GM04503 (cell line): ENCODE measurements around the gene SNX33.
"Not testable (repeated sequence)": the region's sequence is repeated elsewhere in the genome, so short reads cannot be mapped to it uniquely, and the experiment has no call there.

ENCODE experiments used
- DNase-seq: peaks from one replicate; pipeline ENCODE4 v3.0.0-alpha.2; 2012; ENCODE audit warnings: low read depth

SNX33 gene

DNA sequence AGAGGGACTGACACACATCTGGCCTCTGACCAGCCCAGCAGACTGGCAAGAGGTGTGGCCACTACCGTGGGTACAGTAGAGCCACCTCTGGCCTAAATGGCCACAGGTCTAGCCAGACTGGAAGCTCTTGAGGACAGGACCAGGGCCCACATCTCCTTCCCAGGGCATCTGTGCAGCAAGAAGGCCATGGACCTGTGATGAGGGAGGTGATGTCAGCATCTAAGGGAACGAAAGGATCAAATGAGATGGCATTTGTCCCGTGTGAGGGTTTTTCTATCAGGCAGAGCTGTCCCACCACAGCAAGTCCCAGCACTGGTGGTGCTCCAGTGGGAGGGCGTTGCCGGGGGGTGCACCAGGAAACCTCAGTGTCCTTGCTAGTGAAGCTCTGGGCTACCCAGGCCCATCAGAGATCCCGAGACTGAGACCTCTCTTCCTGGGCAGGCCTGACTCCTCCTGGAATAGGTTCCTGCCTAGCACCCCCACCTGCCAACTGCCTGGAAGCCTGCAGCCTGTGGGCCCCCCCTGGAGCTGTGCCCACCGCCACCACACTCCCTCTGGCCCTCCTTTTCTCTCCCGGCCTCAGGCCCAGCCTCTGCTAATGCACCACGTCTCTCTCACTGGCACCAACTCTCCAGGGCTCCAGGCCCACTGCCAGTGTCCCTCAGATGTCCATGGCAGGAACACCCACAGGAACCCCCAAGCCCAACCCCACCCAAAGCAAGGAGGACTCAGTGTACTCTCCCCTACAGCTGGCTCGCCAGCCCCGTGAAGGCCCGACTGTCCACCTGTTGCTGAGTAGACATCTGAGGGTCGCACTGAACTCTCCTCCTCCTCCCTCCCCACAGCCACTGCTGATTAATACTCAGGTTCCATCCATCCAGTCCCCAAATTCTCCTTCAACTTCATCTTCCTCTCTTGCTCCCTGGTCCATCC is 53.6 kb downstream of the SNX33 start:
- not testable (repeated sequence) for DNase-seq

DNA sequence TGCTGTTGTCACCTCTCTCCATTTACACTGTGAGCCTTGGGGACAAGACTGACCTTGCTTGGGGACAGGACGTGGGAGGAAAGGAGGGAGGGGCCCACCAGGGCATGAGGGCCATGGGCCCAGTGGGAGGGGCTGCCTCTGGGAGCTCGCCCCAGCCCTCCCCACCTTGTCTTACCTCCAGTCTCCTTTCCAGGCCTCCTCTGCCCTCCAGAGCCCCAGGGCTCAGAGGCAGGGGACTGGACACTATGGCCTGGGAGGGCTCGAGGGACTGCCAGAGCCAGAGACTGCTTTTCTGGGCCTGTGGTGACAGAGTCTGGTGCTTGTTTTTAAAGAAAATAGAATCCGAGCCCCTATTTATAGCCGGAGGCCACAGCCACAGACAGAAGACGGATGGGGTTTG is 54.7 kb downstream of the SNX33 start:
- no peak for DNase-seq

DNA sequence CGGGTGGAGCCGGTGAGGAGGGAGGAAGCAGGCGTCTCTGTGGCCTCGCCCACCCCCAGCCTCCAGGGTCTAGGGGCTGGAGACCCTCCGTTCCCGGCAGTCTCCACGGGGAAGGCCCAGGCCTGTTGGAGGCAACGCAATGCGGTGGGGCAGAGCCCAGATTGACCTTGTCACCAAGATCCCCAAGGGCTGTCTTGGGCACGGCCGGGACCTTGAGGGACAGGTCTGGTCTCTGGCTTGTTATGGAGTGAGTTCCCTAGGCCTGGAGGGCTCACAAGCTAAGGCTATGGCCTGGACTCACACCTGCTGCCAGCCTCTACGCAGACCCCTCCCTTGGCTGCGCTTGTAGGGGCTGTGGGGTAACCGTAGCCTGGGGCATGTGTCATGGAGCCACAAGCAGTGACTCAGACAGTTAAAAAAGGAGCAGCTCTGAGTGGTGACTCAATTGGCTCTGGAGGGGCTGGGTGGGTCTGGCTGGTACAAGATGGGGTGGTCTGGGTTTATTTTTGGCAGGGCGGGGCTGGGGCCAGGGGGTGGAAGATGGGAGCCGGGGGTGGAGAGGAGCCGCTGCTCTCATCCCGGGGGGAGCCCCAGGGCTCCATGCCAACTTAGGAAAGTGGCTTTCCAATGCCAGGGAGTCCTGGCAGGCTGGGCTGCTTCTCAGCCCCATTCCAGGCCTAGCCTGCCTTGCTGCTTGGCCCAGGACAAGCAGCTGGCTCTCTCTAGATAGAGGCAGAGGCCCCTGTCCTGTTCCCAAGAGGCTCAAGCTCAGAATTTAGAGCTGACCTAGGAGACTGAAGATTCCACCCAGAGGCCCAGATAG is 55.9 kb downstream of the SNX33 start:
- DNase-seq: not testable (repeated sequence)

DNA sequence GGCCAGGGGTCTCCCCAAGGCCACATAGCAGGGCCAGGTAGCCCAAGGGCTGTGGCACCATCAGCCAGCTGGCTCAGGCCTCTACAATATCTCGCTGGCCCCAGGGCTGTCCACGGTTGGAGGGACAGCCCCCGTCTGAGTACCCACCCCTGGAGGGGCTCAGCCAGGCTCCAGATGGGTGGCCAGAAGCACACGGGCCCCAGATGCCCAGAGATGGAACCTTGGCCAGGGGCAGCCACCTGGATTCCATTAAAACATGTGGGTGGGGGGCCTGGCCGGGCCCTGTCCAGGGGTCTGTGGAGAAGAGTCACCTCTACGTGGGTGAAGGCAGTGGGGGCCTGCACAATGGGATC is 56.5 kb downstream of the SNX33 start:
- no peak for DNase-seq

DNA sequence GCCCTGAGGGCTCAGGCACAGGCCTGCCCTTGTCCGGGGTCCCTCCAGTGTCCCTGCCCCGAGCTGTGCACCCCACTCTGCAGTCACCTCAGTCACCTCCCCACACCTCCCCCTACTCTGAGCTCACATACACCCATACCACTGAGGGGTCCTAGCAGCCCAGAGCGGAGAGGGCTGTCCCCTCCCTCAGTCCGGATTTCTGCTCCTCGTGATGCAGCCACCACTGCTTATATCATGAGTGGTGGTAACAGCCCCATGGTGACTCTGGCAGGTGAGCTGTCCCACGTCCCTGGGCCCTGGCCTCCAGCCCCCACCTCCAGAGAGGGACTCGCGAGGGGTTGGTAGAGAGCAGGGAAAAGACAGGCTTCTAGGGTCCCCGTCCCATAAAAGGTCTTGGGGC is 56.9 kb downstream of the SNX33 start:
- no peak for DNase-seq

DNA sequence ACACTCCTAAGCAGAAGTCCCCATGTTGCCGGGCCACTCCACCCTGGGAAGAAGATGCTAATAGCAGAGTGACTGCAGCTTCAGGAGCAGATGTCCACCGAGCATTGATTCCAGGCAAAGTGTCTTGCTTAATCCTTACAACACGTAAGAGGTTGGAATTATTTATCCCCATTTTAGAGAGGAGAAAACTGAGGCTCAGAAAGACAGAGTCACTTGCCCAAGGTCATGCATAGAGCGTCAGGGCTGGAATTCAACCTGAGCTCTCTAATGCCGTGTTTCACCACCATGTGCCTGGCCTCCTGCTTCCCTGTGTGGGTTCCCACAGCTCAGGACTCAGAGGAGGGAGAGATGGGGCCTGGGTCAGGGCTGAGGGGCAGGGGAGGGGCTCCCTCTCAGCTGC is 57.7 kb downstream of the SNX33 start:
- DNase-seq: not testable (repeated sequence)

DNA sequence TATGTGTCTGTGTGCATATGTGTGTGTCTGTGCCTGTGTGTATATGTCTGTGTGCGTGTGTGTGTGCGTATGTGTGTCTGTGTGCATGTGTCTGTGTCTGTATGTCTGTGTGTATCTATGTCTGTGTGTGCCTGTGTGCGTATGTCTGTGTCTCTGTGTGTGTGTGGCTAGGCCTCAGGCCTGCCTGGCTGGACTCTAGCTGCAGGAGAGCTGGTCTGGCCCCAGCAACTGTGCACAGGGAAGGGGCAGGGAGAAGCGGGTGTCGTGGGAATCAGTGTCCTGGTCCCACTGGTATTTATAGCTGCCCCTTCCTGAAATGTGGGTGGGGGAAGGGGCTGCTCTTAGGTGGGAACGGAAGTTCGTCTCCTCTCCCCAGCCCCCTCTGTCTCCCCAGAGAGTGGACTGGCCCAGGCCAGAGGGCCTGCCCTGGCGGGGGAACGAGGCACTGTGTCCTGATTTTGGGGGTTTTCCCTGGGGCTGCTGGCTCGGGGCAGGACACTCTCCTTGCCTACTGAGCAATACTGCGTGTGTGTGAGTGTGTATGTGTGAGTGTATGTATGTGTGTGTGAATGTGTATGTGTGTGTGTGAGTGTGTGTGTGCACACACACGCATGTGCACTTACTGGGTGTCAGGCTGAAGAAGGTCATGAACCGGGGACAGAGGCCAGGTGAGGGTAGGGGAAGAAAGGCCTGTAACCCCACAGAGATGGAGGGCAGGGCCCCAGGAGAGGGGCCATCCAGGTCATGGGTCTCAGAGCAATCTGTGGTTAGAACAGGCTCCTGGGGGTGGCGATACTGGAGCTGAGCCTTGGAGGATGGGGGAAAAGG is 58.4 kb downstream of the SNX33 start:
- no peak for DNase-seq

DNA sequence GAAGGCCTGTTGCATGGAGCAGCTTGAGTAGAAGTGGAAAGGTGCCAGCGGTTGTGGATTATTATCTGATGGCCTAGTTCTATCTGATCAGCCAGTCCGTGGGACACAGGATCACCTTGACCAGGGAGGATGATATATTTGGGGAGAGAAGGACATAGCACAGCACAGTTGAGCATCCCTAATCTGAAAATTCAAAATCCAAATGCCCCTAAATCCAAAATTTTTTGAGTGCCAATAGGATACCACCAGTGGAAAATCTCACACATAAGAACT is 58.9 kb downstream of the SNX33 start:
- no peak for DNase-seq

DNA sequence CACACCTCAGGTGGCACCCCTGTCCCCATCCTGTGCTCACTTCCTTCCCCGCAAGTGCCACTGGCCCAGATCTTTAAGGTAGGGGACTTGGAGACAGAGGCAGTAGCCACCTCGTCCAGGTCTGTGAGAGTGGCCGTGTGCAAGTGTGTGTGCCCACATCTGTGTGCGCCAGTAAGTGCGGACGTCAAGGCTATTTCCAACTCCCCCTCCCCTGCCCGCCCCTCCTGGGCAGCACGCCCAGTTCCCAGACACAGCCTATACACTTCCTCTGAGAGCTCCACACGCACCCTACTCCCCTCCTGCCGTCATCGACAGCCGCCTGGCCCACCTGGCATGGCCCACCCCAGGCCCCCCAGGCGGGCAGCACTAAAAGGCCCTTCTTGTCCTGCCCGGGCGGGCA is 61.7 kb downstream of the SNX33 start:
- DNase-seq: not testable (repeated sequence)

DNA sequence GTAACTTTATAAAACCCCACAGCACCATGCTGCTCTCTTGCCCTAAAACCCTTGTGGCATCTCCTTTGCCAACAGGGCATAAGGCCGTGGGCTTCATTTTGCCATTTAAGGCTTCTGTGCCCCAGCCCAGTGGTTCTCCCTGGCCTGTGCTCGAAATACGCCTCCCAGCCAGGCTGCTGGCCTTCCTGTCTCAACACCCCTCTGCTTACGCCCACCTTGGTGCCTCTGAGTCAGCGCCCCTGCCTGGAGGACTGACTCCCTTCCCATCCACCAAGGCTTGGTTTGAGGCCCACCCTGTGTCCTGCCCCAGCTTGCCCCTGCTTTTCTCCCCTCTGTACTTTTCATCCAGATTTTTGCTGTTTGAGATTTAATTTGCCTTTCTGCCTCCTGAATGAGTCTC is 63.2 kb downstream of the SNX33 start:
- not testable (repeated sequence) for DNase-seq

DNA sequence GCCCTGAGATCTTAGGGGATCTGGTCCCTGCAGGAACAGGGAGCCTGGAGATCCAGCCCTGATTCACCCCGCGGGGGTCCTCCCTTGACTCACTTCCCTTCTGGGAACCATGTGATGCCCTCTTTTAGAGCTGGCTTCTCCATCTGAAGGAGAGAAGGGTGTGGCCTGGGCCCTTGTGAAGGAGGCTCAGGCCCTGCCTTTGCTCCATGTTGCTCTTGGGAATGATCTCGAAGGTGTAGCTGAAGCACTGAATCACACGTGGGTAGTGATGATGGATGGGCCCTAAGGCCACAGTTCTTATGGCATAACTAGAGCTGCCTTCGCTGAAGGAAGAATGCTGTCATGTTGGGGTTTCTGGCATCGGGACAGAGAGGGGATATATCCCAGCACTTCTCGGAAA is 63.8 kb downstream of the SNX33 start:
- not testable (repeated sequence) for DNase-seq
